ENCODE measurements around the gene ZNF410. TPM values are rescaled to one million over a fixed set of nuclear protein-coding genes. Genes with fewer than 3 reads are reported as not detected.
A peak's percentile ranks its signal among the peaks of the same experiment; 100 is the strongest.

Gene ZNF410
- total RNA-seq, 1 donor from 2014 or later = 131 TPM

GRCh38 chr14:73851000-73851399 lies 35.7 kb upstream of the ZNF410 start:
- H3K4me3 ChIP-seq (ENCODE audit: low read depth, low read length) = peak overlapping the region; percentile 68
- TF ChIP-seq CTCF (IDR thresholded peaks at IDR 0.05; ENCODE audit: insufficient read depth, low read length, severe bottlenecking) = no peak
- DNase-seq (ENCODE audit: low read depth) (peak; percentile 89), FAIRE-seq (no peak)
- no peaks in the 10 kb centered on the region for H3K36me3 ChIP-seq (ENCODE audit: control insufficient read depth, insufficient read depth, low read length)
- no peaks in the 10 kb centered on the region for H3K27me3 ChIP-seq (ENCODE audit: control insufficient read depth, insufficient read depth, low read length)

- FAIRE-seq = no peak
- no peaks in the 10 kb centered on the region for H3K36me3 ChIP-seq (ENCODE audit: control insufficient read depth, insufficient read depth, low read length)
- H3K4me3 ChIP-seq (ENCODE audit: low read depth, low read length) = peak within 1 kb of the TSS; percentile 68
- DNase-seq (ENCODE audit: low read depth) = peak; percentile 91
- peak; percentile 21 for TF ChIP-seq CTCF (IDR thresholded peaks at IDR 0.05; ENCODE audit: insufficient read depth, low read length, severe bottlenecking)
- no peaks in the 10 kb centered on the region for H3K27me3 ChIP-seq (ENCODE audit: control insufficient read depth, insufficient read depth, low read length)
These were observed 34.9 kb upstream of the ZNF410 start, which contains the start of gene PTGR2 for GRCh38 chr14:73851567-73852382. TSS of gene PTGR2 (plus strand) at chr14:73851831. CDS start at chr14:73858863, 7,032 bp downstream.

- no peak for TF ChIP-seq CTCF (IDR thresholded peaks at IDR 0.05; ENCODE audit: insufficient read depth, low read length, severe bottlenecking)
- no peaks in the 10 kb centered on the region for H3K27me3 ChIP-seq (ENCODE audit: control insufficient read depth, insufficient read depth, low read length)
- peaks cover 1% of the 10 kb centered on the region for H3K36me3 ChIP-seq (ENCODE audit: control insufficient read depth, insufficient read depth, low read length)
- DNase-seq (ENCODE audit: low read depth) (no peak), FAIRE-seq (no peak)
- no peak overlapping the region for H3K4me3 ChIP-seq (ENCODE audit: low read depth, low read length)
These were observed 27.5 kb upstream of the ZNF410 start for GRCh38 chr14:73859145-73859544.

GRCh38 chr14:73861073-73861472 lies 25.6 kb upstream of the ZNF410 start:
- DNase-seq (ENCODE audit: low read depth) = no peak
- Histone ChIP-seq H3K36me3 (ENCODE audit: control insufficient read depth, insufficient read depth, low read length) (peaks cover 1% of the 10 kb centered on the region), H3K27me3 (ENCODE audit: control insufficient read depth, insufficient read depth, low read length) (no peaks in the 10 kb centered on the region), H3K4me3 (ENCODE audit: low read depth, low read length) (no peak overlapping the region)
- FAIRE-seq = no peak
- no peak for TF ChIP-seq CTCF (IDR thresholded peaks at IDR 0.05; ENCODE audit: insufficient read depth, low read length, severe bottlenecking)

GRCh38 chr14:73862480-73862879 lies 24.2 kb upstream of the ZNF410 start:
- TF ChIP-seq CTCF (IDR thresholded peaks at IDR 0.05; ENCODE audit: insufficient read depth, low read length, severe bottlenecking) = no peak
- H3K4me3 ChIP-seq (ENCODE audit: low read depth, low read length) = no peak overlapping the region
- peaks cover 3% of the 10 kb centered on the region for H3K36me3 ChIP-seq (ENCODE audit: control insufficient read depth, insufficient read depth, low read length)
- H3K27me3 ChIP-seq (ENCODE audit: control insufficient read depth, insufficient read depth, low read length) = no peaks in the 10 kb centered on the region
- FAIRE-seq = no peak
- DNase-seq (ENCODE audit: low read depth) = no peak

All from bronchial epithelial cell (primary cell).